Progenitor cell of endocrine pancreas (in vitro differentiated cells): Measurements from ENCODE around the gene TEKTIP1. TPM values are rescaled to one million over a fixed set of nuclear protein-coding genes. Genes with fewer than 3 reads are reported as not detected.

Source experiments
- DNase-seq: peaks from one replicate; pipeline ENCODE4 v3.0.0; 2021; ENCODE audit warnings: low spot score; ENCODE audit not compliant: unreplicated experiment
- H3K27ac Mint-ChIP-seq: 2 replicates; pipeline ENCODE4 v1.8.0; 2021; ENCODE audit warnings: mild to moderate bottlenecking, moderate library complexity, mixed read lengths
- H3K27me3 Mint-ChIP-seq: 2 replicates; pipeline ENCODE4 v1.8.0; 2021; ENCODE audit warnings: mixed read lengths
- H3K36me3 Mint-ChIP-seq: 2 replicates; pipeline ENCODE4 v1.8.0; 2022; ENCODE audit warnings: mixed read lengths; ENCODE audit not compliant: insufficient read depth
- H3K4me1 Mint-ChIP-seq: 2 replicates; pipeline ENCODE4 v1.8.0; 2021; ENCODE audit warnings: low read depth, mixed read lengths
- H3K4me3 Mint-ChIP-seq: 2 replicates; pipeline ENCODE4 v1.8.0; 2021; ENCODE audit warnings: low read depth, mild to moderate bottlenecking, moderate library complexity, mixed read lengths
- H3K9me3 Mint-ChIP-seq: 2 replicates; pipeline ENCODE4 v1.8.0; 2021; ENCODE audit warnings: low read depth, mixed read lengths
- total RNA-seq: library from RNA; stranded (reverse); gene quantifications from 2 replicates; pipeline ENCODE4 v1.2.1, GENCODE V29; 2021
- TF ChIP-seq, protein P1 (sequence below): fragments of 200-600 bp; sonication (generic); IDR thresholded peaks from one replicate; pipeline ENCODE4 v1.5.0; 2021; ENCODE audit warnings: antibody characterized with exemption, mild to moderate bottlenecking; ENCODE audit not compliant: unreplicated experiment

The TEKTIP1 gene
- total RNA-seq, 1 donor from 2014 or later, result 4.0 TPM

DNA sequence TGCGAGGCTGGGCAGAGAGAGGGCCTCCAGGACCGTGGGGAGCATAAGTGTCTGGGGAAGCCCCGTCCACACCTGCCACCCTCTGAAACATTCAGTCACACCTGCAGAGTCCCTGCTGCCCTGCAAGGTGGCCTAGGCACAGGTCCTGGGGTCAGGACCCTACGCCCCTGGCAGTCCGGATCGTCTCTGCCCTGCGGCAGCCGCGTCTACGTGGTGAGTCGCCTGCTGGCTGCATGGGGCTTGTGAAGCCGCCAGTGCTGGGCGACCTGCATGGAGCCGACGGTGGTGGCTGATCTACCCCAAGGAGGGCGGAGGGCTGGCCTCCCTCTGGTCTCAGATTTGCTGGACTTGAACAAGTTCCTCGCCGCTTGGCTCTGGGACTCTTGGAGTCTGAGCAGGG is 19.8 kb upstream of the TEKTIP1 start:
- Mint-ChIP-seq H3K27me3 (no peaks in the 10 kb centered on the region), H3K36me3 (peaks cover 6% of the 10 kb centered on the region), H3K4me3 (no peak overlapping the region), H3K9me3 (no peaks in the 10 kb centered on the region), H3K4me1 (peaks cover 1% of the 10 kb centered on the region), H3K27ac (no peak overlapping the region)
- DNase-seq, result no peak
- TF ChIP-seq, protein P1, sequence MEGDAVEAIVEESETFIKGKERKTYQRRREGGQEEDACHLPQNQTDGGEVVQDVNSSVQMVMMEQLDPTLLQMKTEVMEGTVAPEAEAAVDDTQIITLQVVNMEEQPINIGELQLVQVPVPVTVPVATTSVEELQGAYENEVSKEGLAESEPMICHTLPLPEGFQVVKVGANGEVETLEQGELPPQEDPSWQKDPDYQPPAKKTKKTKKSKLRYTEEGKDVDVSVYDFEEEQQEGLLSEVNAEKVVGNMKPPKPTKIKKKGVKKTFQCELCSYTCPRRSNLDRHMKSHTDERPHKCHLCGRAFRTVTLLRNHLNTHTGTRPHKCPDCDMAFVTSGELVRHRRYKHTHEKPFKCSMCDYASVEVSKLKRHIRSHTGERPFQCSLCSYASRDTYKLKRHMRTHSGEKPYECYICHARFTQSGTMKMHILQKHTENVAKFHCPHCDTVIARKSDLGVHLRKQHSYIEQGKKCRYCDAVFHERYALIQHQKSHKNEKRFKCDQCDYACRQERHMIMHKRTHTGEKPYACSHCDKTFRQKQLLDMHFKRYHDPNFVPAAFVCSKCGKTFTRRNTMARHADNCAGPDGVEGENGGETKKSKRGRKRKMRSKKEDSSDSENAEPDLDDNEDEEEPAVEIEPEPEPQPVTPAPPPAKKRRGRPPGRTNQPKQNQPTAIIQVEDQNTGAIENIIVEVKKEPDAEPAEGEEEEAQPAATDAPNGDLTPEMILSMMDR, result no peak

DNA sequence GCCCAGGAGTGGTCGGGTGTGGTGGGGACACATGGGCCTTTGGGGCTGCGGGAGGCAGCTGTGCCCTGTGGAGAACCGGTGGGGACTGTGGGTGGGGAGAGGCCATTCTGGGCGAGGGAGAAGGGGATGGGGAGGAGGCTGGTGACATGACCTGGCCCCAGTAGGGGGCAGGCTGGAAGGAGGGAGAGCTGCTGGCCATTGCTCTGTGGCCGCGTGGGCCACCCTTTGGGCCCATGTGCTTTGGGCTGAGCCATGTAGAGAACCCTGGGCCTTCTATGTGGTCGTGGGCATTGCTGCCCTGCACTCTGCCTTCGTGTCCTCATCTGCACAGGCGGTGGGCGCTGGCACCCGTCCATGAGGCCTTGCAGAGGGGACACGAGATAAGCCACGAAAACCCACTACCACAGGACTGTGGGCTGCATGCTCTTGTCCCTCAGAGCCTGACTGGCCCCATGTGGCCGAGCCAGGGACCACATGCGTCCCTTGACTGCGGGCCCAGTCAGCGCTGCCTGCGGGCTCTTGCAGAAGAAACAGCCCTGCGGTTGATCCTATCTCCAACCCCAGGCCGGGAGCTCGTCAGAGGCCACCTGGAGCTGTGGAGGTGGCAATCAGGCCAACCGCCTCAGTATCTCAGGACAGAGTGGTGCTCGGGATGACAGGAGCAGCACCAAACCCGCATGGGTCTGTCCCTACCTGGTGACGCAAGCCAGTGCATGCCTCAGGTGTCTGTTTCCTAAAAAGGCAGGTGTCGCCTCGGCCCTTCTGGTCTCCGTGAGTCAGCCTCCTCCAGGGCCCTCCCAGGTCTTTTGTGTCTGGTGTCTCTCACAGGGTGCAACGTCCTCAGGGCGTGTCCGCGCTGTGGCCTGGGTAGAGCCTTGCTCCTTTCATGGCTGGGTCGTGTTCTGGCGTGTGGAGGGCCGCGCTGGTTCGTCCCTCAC is 18.5 kb upstream of the TEKTIP1 start:
- peaks cover 1% of the 10 kb centered on the region for H3K4me1 Mint-ChIP-seq
- H3K27ac Mint-ChIP-seq, result peak overlapping the region; percentile 42
- DNase-seq, result no peak
- H3K9me3 Mint-ChIP-seq, result no peaks in the 10 kb centered on the region
- no peak overlapping the region for H3K4me3 Mint-ChIP-seq
- H3K27me3 Mint-ChIP-seq, result no peaks in the 10 kb centered on the region
- peaks cover 6% of the 10 kb centered on the region for H3K36me3 Mint-ChIP-seq
- TF ChIP-seq, protein P1, result peak; percentile 11

DNA sequence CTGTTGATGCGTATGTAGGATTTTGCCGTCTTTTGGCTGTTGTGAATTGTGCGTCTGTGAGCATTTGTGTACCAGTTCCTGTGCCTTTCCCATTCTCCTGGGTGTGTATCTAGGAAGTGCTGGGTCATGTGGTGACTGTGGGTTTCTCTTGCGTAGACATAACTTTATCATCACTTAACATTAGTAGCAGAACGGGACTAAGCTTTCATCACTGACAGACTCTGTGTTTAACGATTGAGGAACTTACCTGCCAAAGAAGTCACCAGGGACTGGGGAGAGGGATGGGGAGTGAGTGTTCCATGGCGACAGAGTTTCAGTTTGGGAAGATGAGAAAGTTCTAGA is 17.9 kb upstream of the TEKTIP1 start:
- H3K27me3 Mint-ChIP-seq, result no peaks in the 10 kb centered on the region
- H3K4me1 Mint-ChIP-seq, result peaks cover 1% of the 10 kb centered on the region
- no peaks in the 10 kb centered on the region for H3K9me3 Mint-ChIP-seq
- TF ChIP-seq, protein P1, result no peak
- H3K36me3 Mint-ChIP-seq, result peaks cover 6% of the 10 kb centered on the region
- DNase-seq, result no peak
- H3K4me3 Mint-ChIP-seq, result no peak overlapping the region
- peak overlapping the region; percentile 42 for H3K27ac Mint-ChIP-seq

DNA sequence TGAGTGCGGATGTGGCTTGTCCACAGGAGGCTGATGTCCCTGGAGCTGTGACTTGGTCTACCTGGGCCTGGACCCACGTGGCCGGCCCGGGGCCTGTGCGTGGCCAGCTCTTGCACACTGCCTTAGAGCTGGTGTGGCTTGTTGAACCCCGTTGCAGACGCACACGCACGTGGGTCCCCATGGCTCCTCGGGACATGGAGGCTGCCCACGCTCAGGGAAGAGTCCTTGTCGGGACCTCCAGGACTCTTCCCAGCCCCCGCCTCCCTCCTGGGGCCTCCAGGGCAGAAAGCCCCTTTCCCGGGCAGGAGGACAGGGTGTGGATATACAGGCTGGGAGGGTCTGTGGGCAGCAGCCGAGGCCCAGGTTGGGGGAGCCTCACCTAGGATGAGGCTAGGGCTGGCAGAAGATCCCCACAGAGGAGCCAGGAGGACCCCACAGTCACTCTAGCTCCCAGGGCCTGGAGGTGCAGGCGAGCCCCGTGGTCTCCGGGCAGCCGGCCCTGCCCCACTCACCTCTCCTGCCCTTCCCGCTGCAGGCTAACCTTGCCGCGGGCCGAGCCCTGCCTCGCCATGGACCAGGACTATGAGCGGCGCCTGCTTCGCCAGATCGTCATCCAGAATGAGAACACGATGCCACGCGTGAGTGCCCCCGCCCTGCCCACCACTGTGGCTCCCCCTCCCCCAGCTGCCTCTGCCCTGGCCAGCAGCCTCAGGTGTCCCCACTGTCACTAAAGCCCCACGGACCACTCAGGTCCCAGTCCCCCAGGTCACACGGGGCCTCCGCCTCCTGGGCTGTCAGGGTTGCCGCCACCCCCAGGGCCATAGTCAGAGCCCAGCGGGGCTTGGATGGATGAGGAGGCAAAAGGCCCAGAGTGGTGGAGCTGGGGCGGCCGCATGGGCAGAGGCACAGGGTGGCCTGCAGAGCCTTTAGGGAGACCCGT is 16.3 kb upstream of the TEKTIP1 start:
- DNase-seq, result no peak
- no peaks in the 10 kb centered on the region for H3K9me3 Mint-ChIP-seq
- H3K27me3 Mint-ChIP-seq, result no peaks in the 10 kb centered on the region
- peaks cover 1% of the 10 kb centered on the region for H3K4me1 Mint-ChIP-seq
- no peak overlapping the region for H3K27ac Mint-ChIP-seq
- H3K4me3 Mint-ChIP-seq, result no peak overlapping the region
- TF ChIP-seq, protein P1, result no peak
- peaks cover 8% of the 10 kb centered on the region for H3K36me3 Mint-ChIP-seq

DNA sequence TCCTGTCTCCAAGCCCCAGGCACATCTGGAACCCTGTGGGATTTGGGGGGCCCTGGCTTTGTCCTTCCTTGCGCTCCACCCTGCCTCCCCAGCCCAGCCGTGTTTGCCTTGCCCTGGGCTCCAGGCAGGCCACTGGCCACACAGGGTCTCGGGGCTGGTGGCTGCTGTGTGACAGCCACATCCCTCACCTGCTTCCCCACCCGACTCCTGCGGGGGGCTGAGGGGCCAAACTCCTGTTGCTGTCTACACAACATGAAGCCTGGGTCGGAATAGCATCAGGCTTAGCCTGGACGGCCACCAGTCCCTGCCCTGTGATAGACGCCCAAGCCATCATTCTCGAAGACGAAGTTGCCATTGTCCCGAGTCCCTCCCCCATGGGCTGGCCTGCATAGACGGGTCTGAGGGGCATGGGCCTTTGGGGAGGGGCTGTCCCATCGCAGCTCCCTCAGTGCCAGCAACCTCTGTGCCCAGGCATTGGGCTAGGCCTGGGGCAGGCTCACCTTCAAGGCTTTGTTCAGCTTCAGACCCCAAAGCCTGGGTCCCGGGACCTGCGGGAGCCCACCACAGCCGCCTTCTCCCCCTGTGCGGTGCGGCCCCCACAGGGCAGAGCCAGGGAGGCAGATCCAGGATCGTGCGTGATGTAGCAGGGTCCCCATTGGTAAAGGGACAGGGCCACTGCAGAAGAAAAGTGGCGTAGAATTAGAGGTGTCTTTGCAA is 15.5 kb upstream of the TEKTIP1 start:
- no peak for DNase-seq
- Mint-ChIP-seq H3K27me3 (no peaks in the 10 kb centered on the region), H3K4me3 (no peak overlapping the region), H3K4me1 (peaks cover 1% of the 10 kb centered on the region), H3K9me3 (no peaks in the 10 kb centered on the region), H3K27ac (no peak overlapping the region), H3K36me3 (peaks cover 8% of the 10 kb centered on the region)
- TF ChIP-seq, protein P1, result no peak
